ENCODE results near the gene AGAP1. TPM values are rescaled to one million over a fixed set of nuclear protein-coding genes. Genes with fewer than 3 reads are reported as not detected.

The AGAP1 gene
- total RNA-seq, 1 experiment from 2014 or later: 44.8 TPM

GRCh38 chr2:236156095-236156859 is 662.4 kb downstream of the AGAP1 start:
- no peak for DNase-seq (ENCODE audit: low spot score)

GRCh38 chr2:236156860-236157194 is 663.0 kb downstream of the AGAP1 start:
- no peak for DNase-seq (ENCODE audit: low spot score)

GRCh38 chr2:236157366-236157765 is 663.5 kb downstream of the AGAP1 start:
- DNase-seq (ENCODE audit: low spot score): no peak

GRCh38 chr2:236157815-236158498 is 664.1 kb downstream of the AGAP1 start:
- no peak for DNase-seq (ENCODE audit: low spot score)

GRCh38 chr2:236158969-236159777 is 665.3 kb downstream of the AGAP1 start:
- DNase-seq (ENCODE audit: low spot score): no peak

GRCh38 chr2:236159778-236160170 is 665.9 kb downstream of the AGAP1 start:
- DNase-seq (ENCODE audit: low spot score): no peak

GRCh38 chr2:236160366-236161081 is 666.7 kb downstream of the AGAP1 start:
- DNase-seq (ENCODE audit: low spot score): no peak

GRCh38 chr2:236161082-236161462 is 667.2 kb downstream of the AGAP1 start:
- DNase-seq (ENCODE audit: low spot score): no peak

- no peak for DNase-seq (ENCODE audit: low spot score)
Measured at GRCh38 chr2:236161531-236161930, 667.7 kb downstream of the AGAP1 start.

GRCh38 chr2:236162031-236162845 is 668.4 kb downstream of the AGAP1 start:
- DNase-seq (ENCODE audit: low spot score): no peak

GRCh38 chr2:236162882-236163470 is 669.1 kb downstream of the AGAP1 start:
- DNase-seq (ENCODE audit: low spot score): no peak

GRCh38 chr2:236163471-236164200 is 669.8 kb downstream of the AGAP1 start:
- DNase-seq (ENCODE audit: low spot score): no peak

- DNase-seq (ENCODE audit: low spot score): no peak
Measured at GRCh38 chr2:236164201-236164924, 670.5 kb downstream of the AGAP1 start.

GRCh38 chr2:236164925-236165841 is 671.3 kb downstream of the AGAP1 start:
- no peak for DNase-seq (ENCODE audit: low spot score)

- DNase-seq (ENCODE audit: low spot score): no peak
Measured at GRCh38 chr2:236165842-236166795, 672.3 kb downstream of the AGAP1 start.

GRCh38 chr2:236166796-236167296 is 673.0 kb downstream of the AGAP1 start:
- DNase-seq (ENCODE audit: low spot score): no peak

Measured in HT-29 (cell line).